ENCODE results near the gene SLC35E4. TPM values are rescaled to one million over a fixed set of nuclear protein-coding genes. Genes with fewer than 3 reads are reported as not detected.

SLC35E4 gene
- total RNA-seq, 1 experiment from 2014 or later = 8.2 TPM

- no peak for DNase-seq (ENCODE audit: low read depth)
These were observed 55.6 kb downstream of the SLC35E4 start for GRCh38 chr22:30691204-30691603.

GRCh38 chr22:30694171-30694639 is 58.6 kb downstream of the SLC35E4 start:
- DNase-seq (ENCODE audit: low read depth) = peak; percentile 54

GRCh38 chr22:30694640-30695350 is 59.2 kb downstream of the SLC35E4 start, which contains the start of gene OSBP2:
TSS of gene OSBP2 (plus strand) at chr22:30694874. CDS start at chr22:30694910, 36 bp downstream.
- DNase-seq (ENCODE audit: low read depth) = peak; percentile 35

- no peak for DNase-seq (ENCODE audit: low read depth)
These were observed 59.8 kb downstream of the SLC35E4 start for GRCh38 chr22:30695351-30695851.

- DNase-seq (ENCODE audit: low read depth) = no peak
These were observed 60.5 kb downstream of the SLC35E4 start for GRCh38 chr22:30695871-30696655.

Other genes starting within 250 kb of the SLC35E4 start
- 9.8 and 19.2 TPM in 2 replicates for gene RNF215, start 248.4 kb upstream of the SLC35E4 start, total RNA-seq (2014; rRNA removed; shearing (Covaris generic))
- 9.5 and 12.7 TPM in 2 replicates for gene SEC14L2, start 238.8 kb upstream of the SLC35E4 start, total RNA-seq (2014; rRNA removed; shearing (Covaris generic))
- gene MTFP1, start 210.0 kb upstream of the SLC35E4 start, total RNA-seq (2014; rRNA removed; shearing (Covaris generic)) = 57.8 and 84.1 TPM in 2 replicates
- not detected in 2 replicates for gene SEC14L3, start 163.8 kb upstream of the SLC35E4 start, total RNA-seq (2014; rRNA removed; shearing (Covaris generic))
- 0.09 and 0.17 TPM in 2 replicates for gene SEC14L4, start 130.1 kb upstream of the SLC35E4 start, total RNA-seq (2014; rRNA removed; shearing (Covaris generic))
- gene SEC14L6, start 89.0 kb upstream of the SLC35E4 start, total RNA-seq (2014; rRNA removed; shearing (Covaris generic)) = 0.03 and 0.06 TPM in 2 replicates
- gene GAL3ST1, start 61.1 kb upstream of the SLC35E4 start, total RNA-seq (2014; rRNA removed; shearing (Covaris generic)) = 0.12 and 0.29 TPM in 2 replicates
- 162 and 172 TPM in 2 replicates for gene PES1, start 43.9 kb upstream of the SLC35E4 start, total RNA-seq (2014; rRNA removed; shearing (Covaris generic))
- gene TCN2, start 28.6 kb upstream of the SLC35E4 start, total RNA-seq (2014; rRNA removed; shearing (Covaris generic)) = 0.12 and 2.0 TPM in 2 replicates
- 4.3 and 7.0 TPM in 2 replicates for gene DUSP18, start 32.1 kb downstream of the SLC35E4 start, total RNA-seq (2014; rRNA removed; shearing (Covaris generic))
- 0.60 and 0.97 TPM in 2 replicates for gene OSBP2, start 59.1 kb downstream of the SLC35E4 start, total RNA-seq (2014; rRNA removed; shearing (Covaris generic))